ENCODE results near the gene MYH15.

Gene MYH15

DNA sequence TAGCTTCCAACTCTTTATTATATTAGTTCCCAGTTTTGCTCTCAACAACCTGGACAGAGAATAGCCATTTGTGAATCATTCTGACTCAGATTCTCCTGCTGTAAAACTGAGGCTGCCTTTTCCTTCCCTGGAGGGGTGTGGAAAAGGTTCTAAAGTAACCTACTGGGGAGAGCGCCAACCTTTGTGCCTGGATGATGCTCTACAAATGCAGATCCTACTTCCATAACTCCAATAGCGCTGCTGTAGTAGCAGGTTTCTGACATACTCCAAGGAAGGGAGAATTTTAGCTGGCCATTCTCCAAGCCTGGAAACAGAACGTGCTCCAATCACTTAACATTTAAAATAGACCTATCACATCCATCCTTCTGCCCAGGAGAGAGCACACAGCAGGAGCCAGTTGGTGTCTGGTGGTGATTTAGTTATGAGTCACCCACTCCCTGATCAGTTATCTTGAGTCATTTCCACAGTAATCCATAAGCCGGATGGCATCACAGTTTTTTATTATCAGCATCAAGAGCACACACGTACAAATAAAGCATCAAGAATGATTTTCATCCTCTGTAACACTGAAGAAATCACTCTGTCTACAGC, 38.3 kb downstream of the MYH15 start:
- no peak for DNase-seq (ENCODE audit: low spot score)

DNA sequence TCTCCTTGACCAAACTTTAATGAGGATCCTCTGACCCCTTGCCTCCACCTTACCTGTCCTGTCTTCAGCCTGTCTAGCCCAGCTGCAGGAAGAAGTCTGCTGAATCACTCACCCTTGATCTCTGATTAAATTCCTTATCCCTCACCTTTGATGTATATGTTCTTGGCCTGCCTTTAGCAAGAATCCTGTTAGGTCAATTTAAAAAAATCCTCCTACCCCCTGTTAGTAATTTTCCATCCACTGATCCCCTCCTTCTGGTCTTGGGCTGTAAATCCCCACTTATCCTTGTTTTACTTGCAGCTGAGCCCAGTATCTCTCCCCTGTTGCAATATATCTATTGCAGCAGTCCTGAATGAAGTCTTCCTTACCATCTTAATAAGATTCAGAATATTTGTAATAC, 39.0 kb downstream of the MYH15 start:
- no peak for DNase-seq (ENCODE audit: low spot score)

DNA sequence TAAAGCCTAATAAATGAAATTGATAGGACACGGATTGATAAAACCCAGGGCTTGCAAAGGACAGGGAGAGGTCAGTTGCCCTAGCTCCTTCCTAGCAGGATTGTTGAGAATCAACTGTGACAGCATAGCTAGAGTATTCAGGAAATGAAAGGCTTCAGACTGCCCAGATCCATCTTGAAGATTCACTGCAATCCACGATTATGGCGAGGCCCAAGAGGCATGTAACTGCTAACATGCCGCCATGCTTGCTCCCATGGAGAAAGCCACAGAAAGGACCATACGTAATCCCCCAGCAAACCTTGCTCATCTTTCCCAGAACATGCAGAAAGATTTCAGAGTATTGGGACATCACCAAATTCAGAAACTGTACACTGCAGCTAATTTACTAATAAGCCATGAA, 41.3 kb downstream of the MYH15 start:
- DNase-seq (ENCODE audit: low spot score) = no peak

DNA sequence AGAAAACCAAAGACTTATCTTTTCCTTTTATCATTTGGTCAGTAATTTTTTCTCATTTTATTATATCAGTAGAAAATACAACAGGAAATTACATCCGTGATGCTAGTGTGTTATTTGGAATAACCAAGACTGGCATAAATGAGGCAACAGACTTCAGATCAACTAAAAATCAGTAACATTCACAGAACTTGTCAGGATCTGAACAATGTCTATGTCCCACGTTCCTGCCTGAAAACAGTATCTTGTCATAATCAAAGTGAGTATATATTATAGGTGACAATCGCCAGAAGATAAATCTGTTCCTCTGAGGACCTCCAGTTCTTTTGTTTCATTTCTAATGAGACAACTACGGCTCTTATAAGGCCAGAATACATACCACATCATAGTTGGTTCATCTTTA, 41.8 kb downstream of the MYH15 start:
- no peak for DNase-seq (ENCODE audit: low spot score)

DNA sequence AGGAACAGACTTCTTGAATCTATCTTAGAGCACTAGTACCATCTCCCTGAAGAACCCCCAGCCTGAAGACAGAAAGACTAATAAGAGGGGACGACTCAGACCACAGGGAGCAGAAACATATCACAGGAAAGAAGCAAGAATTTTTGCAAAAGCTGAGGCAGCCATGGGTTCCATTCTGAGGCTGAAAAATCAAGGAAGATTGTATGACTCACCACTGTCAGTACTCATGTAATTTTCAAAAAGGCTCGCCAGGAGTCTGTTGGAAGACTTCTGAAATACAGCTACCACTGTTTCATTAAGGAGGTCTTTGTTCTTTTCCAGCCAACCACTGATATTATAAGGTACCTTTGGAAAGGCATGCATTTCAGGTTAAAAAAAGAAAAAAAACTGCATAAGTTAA, 47.5 kb downstream of the MYH15 start:
- no peak for DNase-seq (ENCODE audit: low spot score)

DNA sequence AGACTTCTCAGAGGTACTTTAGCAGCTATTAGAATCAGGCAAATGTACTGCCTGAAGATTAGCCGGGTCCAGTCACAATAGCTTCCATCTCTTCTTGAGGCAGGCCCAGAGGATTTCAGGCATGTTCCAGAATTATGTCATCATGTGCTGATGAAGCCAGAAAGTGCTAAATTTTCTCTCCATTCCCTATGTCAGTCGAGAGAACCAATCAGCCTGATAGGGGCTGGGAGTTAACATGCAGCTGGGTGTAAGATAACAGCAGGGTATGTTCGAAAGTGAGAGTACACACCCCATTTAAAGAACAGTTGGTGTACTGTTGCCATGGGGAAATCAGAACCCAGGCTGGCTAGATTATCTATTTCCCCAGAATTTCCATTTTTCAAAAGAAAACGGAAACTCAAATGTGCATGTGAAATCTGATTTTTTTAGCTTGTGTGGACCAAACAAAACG, 48.7 kb downstream of the MYH15 start:
- DNase-seq (ENCODE audit: low spot score) = no peak

DNA sequence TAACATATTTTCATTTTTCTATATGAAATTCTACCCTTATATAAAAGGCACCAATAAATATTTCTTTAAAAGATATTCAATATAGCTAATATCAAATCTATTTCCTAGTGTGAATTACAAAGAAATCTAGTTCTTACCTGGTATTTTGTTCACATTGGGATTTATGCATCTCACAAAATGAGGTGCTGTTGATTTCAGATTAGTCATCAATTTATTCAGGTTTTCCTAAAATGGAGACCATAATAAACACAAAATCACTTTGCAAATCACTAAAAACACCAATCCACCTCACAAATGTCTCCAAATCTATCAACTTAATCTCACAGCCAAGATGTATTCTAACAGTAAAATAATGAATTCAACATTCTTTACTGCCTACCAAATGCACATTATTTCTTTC, 51.2 kb downstream of the MYH15 start:
- no peak for DNase-seq (ENCODE audit: low spot score)

DNA sequence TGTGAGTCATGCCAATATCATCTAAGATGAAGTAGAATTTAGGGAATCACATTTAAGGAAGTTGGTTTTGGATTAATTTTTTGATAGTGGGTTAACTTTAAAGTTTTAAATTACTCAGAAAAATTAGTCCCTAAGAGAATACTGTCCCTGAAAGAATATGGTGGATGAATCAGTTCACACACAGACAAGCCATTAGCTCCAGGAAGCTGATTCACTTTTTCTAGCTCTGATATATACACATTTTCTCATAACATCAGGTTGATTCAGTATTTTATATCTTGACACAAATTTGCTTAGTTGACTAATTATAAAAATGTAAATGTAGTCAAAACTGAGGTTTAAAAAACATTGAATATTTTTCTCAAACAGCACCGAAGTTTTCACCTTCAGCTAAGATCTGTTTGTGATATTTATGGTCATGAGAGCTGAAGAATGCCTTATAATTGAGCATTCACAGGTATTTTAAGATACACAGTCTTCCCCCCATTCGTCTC, 55.1 kb downstream of the MYH15 start:
- no peak for DNase-seq (ENCODE audit: low spot score)

DNA sequence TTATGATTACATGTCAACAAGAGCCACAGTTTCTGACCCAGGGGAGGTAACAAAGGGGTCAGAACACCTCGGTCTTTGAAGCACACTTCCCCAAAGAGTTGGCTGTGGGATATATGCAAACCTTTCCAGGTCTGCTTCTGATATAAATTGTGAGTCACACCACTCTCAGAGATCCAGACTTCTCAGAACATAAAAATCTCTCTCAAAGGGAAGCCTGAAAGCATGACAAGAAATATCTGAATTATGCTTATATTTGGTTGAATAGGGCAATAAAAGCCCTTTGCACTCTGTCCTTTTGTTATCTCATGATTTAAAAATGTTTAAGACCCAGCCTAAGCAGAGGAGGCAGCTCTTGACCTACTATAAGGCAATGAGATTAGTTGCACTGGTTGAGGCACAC, 56.8 kb downstream of the MYH15 start:
- DNase-seq (ENCODE audit: low spot score) = no peak

DNA sequence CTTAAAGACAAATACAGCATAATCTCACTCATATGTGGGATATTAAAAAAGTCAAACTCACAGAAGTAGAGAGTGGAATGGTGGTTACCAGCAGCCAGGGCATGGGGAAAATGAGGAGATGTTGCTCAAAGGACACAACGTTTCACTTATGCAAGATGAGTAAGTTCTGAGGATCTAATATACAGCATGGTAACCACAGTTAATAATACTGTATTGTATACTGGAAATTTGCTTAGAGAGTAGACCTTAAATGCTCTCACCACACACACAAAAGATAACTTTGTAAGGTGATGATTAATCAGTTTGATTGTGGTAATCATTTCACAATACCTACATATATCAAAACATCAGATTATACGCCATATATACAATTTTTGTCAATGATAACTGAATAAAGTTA, 60.0 kb downstream of the MYH15 start:
- DNase-seq (ENCODE audit: low spot score) = no peak

DNA sequence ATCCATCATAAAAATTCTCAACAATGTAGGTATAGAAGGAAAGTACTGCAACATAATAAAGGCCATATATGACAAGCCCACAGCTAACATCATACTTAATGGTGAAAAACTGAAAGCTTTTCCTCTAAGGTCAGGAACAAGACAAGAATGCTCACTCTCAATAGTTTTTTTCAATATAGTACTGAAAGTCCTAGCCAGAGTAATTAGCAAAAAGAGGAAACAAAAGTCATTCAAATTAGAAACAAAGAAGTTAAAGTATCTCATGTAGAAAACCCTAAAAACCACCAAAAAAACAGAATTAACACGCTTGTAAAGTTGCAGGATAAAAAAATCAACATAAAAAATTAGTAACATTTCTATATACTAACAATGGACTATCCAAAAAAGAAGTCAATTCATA, 61.8 kb downstream of the MYH15 start:
- DNase-seq (ENCODE audit: low spot score) = no peak

DNA sequence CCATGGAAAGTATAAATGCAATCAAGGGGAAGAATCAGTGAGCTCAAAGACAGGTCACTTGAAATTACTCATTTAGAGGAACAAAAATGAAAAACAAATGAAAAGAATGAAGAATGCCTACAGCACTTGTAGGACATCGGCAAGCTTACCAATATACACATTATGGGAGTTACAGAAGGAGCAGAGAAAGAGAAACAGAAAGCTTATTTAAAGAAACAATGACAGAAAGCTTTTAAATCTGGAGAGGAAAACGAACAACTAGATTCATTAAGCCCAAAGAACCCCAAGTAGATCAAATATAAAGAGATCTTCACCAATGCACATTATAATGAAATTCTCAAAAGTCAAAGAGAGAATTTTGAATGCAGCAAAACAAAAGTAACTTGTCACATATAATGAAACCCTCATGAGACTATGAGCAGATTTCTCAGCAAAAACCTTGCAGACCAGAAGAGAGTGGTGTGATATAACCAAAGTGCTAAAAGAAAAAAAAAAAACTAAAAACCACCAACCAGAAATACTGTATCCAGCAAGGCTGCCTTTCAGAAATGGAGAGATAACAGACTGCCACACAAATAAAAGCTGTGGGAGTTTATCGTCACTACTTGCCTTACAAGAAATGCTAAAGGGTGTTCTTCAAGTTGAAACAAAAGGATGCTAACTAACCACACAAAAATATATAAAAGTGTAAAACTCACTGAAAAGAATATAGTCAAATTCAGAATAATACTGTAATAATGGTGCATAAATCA, 63.1 kb downstream of the MYH15 start:
- DNase-seq (ENCODE audit: low spot score) = no peak

DNA sequence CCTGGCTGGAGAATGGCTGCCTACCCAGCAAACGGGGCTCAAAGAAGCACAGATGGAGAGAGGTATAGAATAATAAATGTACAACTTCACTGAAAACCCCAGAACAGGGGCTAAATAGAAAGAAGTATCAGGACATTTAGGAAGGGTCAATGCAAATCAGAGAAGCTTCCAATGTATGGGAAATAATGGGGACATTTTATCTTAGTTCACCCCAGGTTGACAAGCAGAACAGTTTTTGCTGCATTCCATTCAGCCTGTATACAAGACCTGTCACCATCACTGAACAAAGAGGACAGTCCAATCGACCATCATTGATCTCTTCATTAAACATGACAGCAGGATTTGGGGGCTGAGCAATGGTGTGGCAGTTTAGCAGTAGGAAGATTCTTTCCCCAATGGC, 68.1 kb downstream of the MYH15 start:
- no peak for DNase-seq (ENCODE audit: low spot score)

DNA sequence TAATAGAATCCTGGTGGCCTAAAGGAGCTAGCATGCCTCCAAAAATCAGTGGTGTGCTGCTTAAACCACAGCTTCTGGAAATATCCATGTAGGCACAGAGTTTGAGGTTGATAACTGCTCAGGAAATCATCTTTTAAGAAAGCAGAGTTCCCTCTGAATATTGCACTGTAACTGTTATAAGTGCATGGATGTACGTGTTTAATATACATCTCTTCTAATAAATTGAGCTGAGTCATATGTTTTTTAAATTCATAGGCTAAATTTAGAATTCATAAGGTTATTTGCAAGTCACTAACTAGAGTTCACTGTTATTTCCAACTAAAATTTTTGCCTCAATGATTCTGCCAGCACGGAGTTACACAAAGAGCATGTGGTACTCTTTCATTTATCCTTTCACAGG, 68.9 kb downstream of the MYH15 start:
- DNase-seq (ENCODE audit: low spot score) = no peak

DNA sequence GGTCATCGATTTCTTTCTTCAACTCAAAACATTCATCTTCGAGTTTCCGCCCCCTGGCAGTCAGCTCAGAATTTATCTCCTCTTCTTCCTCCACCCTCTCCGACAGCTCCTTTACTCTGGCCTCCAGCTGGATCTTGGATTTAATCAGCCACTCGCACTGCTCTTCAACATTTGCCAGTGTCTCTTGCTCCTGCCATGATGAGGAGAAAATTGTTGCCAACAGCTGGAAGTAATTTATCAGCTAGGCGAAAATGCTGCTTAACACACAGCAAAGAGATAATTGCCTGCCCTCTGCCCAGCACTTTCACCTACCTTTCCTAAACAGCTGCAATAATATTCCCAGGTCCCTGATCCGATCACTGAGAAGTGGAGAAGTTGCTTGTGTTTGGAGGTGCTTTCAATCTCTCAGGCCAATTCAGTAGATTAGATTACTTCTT, 69.3 kb downstream of the MYH15 start:
- DNase-seq (ENCODE audit: low spot score) = no peak

DNA sequence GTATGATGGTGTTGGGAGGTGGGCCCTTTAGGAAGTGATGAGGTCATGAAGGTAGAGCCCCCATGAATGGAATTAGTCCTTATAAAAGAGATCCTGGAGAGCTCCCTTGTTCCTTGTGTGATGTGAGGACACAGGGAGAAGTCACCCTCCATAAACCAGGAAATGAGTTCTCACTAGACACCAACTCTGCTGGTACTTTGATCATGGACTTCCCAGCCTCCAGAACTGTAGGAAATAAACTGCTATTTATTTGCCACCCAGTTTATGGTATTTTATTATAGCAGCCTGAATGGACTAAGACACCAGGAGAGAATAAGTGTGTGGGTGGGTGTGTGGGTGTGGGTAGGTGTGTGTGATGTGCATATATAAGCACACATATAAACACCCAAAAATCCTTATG, 71.9 kb downstream of the MYH15 start:
- DNase-seq (ENCODE audit: low spot score) = no peak

DNA sequence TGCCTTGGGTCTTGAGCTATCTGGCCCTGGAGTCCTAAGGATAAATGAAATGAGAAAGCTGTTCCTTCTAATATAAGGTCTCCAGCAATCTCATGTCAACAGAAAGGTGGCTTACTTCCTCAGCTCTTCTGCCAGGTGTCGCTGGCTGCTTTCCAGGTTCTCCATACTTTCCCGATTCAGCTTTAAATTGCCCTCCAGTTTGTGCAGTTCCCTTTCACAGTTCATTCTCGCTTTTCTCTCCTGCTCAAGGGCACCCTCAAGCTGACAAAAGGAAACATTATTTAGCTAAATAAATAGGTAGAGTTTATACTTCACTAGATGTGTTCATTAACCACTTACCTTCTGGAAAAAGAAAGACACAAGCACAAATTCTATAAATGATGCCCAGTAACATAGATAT, 73.0 kb downstream of the MYH15 start:
- no peak for DNase-seq (ENCODE audit: low spot score)

DNA sequence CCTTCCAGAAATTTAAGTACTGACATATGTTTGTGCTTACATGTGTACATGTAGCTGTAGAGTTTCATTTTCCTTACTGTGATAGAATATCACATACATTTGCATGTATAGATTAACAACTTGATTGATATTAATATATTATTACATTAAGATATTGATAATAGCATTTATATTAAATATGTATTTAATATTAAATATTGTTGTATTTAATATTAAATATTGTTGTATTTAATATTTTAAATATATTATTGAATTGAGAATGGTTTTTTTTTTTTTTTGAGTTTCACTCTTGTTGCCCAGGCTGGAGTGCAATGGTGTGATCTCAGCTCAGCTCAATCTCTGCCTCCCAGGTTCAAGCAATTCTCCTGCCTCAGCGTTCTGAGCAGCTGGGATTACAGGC, 76.5 kb downstream of the MYH15 start:
- DNase-seq (ENCODE audit: low spot score) = no peak

DNA sequence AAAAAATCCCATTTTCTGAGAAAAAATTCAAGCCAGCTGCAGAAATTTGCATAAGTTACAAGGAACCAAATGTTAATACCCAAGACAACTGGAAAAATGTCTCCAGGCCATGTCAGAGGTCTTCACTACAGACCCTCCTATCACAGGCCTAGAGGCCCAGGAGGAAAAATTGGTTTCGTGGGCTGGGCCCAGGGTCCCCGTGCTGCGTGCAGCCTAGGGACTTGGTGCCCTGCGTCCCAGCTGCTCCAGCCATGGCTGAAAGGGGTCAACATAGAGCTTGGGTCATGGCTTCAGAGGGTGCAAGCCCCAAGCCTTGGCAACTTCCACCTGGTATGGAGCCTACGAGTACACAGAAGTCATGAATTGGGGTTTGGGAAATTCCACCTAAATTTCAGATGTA, 78.0 kb downstream of the MYH15 start:
- no peak for DNase-seq (ENCODE audit: low spot score)

DNA sequence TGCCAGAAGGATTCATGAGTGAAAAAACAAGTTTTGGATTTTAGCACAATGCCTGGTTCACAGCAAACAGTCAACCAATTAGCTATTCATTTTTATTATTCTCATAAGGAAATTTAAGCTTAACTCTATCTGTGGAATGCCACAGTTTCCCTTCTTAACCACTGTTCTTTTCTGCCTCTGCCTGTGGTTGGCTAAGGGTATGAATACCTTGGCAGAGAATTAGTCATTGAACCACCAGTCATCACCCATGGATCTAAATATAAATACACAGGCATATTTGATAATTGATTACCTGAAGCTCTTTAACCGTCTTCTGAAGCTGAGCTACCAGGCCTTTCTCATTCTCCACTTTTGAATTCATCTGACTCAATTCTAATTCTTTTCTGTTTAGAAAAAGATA, 79.9 kb downstream of the MYH15 start:
- no peak for DNase-seq (ENCODE audit: low spot score)

DNA sequence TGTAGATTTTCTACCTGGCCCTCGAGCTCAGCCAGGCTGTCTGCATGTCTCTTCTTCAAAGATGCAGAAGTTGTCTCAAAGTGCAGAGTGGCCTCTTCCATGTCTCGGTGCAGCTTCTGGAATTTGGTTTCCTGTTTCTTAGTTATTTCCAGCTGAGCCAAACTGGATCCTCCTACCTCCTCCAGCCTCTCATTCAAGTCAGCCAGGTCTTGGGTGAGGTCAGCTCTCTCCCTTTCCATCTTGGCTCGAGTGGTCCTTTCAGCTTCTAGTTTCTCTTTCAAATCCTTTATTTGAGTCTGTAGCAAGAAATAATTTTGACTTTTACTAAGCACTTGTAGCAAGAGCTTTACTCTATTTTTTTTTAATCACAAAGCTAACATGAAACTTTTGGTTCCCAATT, 81.8 kb downstream of the MYH15 start:
- DNase-seq (ENCODE audit: low spot score) = no peak

DNA sequence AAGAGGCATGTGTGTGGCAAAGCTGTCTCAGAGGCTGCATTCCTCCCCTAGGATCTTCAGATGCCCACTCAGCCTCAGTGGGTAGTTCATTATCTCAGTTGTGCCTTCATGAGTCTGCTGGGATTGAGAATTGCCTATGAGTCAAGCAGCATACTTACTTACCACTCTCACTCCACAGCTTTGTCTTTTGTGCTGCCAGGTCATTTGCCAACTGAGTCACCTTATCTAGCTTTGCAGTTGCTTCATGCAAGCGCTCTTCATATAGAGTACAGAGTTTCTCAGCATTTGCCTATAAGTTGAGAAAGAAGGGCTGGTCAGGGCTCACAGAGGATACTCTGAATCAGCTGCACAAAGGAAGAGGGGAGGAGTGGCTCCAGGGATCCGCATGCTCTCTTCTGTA, 89.5 kb downstream of the MYH15 start:
- DNase-seq (ENCODE audit: low spot score) = no peak

DNA sequence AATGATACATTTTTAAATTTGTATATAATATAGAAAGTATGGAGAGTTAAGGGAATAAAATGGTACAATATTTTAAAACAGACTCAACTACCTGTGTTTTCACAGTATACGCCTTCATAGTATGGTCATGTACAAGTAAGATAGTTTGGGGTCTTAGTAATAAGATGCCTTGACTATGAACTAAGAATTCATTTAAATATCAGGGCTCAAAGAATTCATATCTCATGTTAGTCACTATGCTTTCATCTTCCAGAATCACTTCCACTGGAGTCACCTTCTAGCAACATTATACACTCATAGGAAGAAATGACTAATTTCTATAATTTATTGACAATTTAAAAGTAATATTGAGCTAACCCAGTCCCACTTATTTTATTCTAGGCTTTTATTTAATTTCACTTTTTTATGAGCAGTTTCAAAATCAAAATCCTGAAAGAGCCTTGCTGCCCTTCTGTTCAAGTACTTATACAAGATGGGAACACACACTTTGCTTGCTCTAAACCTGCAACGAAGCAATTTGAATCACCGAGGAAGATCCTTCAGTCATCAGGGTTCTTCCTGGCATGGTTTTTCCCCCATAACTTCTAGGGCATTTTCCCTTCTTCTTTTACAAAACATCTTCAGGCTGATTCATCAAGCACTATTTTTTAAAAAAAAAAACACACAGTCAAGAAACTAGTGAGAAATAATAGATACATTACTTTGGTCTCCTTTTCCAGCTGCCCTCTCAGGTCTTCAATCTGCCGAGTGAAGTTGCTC, 94.1 kb downstream of the MYH15 start:
- no peak for DNase-seq (ENCODE audit: low spot score)

All from globus pallidus (tissue), 1 donor.